C4-2B (cell line): ENCODE measurements around the gene KIF13A.

Experiments
- ZFX ChIP-seq: fragments of 450-650 bp; IDR thresholded peaks from 2 replicates; pipeline ENCODE4 v1.6.1; 2017
- TF ChIP-seq, protein P1 (sequence below): fragments of 450-650 bp; conservative IDR thresholded peaks from 2 replicates; pipeline ENCODE4 v1.5.1; 2017; ENCODE audit warnings: mild to moderate bottlenecking

DNA sequence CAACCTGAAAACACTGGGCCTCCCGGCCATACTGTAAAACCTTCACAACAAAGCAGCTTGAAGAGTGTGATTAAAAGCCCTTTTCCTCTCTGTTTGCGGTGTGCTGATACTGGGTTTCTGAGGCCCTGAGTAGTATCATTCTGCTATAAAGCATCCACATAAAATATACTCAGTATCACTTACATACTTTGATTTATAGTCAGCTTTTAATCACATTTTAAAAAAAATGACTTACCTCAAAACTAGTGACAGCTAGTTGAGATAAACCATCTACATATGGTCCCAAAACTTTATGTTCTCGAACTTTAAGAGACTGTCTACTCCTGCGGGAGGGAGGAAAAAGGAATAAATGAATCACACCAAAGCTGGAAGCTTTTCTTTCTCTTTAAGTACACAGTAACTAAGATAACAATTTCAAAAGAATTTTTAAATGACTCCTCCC is 135.7 kb downstream of the KIF13A start:
- TF ChIP-seq, protein P1, sequence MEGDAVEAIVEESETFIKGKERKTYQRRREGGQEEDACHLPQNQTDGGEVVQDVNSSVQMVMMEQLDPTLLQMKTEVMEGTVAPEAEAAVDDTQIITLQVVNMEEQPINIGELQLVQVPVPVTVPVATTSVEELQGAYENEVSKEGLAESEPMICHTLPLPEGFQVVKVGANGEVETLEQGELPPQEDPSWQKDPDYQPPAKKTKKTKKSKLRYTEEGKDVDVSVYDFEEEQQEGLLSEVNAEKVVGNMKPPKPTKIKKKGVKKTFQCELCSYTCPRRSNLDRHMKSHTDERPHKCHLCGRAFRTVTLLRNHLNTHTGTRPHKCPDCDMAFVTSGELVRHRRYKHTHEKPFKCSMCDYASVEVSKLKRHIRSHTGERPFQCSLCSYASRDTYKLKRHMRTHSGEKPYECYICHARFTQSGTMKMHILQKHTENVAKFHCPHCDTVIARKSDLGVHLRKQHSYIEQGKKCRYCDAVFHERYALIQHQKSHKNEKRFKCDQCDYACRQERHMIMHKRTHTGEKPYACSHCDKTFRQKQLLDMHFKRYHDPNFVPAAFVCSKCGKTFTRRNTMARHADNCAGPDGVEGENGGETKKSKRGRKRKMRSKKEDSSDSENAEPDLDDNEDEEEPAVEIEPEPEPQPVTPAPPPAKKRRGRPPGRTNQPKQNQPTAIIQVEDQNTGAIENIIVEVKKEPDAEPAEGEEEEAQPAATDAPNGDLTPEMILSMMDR, result no peak
- TF ChIP-seq ZFX, result no peak
